Activated naive CD4-positive, alpha-beta T cell treated with anti-CD3 and anti-CD28 coated beads, Interleukin-2, amount 50 U/mL, for 24 hours (primary cell): ENCODE data around the gene ZHX3.
A peak's percentile ranks its signal among the peaks of the same experiment; 100 is the strongest.
"Not testable (repeated sequence)": the region's sequence is repeated elsewhere in the genome, so short reads cannot be mapped to it uniquely, and the experiment has no call there.

Source experiments
- H3K27ac Mint-ChIP-seq: one replicate; pipeline ENCODE4 v1.8.0; 2021; ENCODE audit warnings: mild to moderate bottlenecking, mixed read lengths
- H3K27me3 Mint-ChIP-seq: one replicate; pipeline ENCODE4 v1.8.0; 2021; ENCODE audit warnings: mixed read lengths
- H3K36me3 Mint-ChIP-seq: one replicate; pipeline ENCODE4 v1.8.0; 2021; ENCODE audit warnings: mixed read lengths
- H3K4me1 Mint-ChIP-seq: one replicate; pipeline ENCODE4 v1.8.0; 2021; ENCODE audit warnings: mixed read lengths
- H3K4me3 Mint-ChIP-seq: one replicate; pipeline ENCODE4 v1.8.0; 2021; ENCODE audit warnings: mild to moderate bottlenecking, mixed read lengths
- H3K9me3 Mint-ChIP-seq: one replicate; pipeline ENCODE4 v1.8.0; 2021; ENCODE audit warnings: mixed read lengths

Gene ZHX3

GRCh38 chr20:41138475-41139226, 178.9 kb downstream of the ZHX3 start:
- Mint-ChIP-seq H3K27me3 (no peaks in the 10 kb centered on the region), H3K4me1 (peaks cover 79% of the 10 kb centered on the region), H3K27ac (peak overlapping the region; percentile 100)

DNA sequence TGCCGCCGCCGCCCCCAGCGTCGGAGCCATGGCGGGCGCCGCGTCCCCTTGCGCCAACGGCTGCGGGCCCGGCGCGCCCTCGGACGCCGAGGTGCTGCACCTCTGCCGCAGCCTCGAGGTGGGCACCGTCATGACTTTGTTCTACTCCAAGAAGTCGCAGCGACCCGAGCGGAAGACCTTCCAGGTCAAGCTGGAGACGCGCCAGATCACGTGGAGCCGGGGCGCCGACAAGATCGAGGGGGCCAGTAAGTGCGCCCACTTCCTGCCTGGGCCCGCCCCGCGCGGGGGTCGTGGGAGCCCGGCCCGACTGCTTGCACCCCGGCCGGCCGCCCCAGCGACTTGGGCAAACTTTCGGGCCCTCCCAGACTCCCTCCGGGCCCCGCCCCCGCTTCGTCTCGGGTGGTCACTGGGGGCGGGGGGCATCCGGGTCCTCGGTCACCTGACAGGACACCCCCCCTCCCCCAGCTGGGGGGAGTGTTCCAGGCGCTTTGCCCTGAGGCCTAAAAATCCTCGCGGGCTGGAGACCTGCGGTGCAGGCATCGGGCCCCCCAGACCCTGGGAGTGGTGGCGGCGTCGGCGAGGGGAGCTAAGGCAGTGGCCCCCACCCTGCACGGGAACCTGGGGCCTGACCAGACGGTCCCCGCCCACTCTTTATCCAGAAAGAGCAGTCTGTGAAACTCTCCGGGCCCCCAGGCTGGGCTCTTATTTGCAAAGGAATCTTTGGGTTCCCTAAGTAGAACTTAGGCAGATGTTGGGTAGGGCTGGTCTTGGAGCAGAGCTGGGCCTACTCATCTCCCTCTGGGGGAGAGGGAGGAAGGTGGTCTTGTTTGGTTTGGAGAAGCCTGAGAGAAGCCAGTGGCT, 179.7 kb downstream of the ZHX3 start:
- Mint-ChIP-seq H3K36me3 (no peaks in the 10 kb centered on the region), H3K4me3 (peak overlapping the region; percentile 90), H3K27ac (peak overlapping the region; percentile 100), H3K27me3 (no peaks in the 10 kb centered on the region), H3K4me1 (peaks cover 75% of the 10 kb centered on the region), H3K9me3 (no peaks in the 10 kb centered on the region)

More at GRCh38 chr20:41138475-41139226, 178.9 kb downstream of the ZHX3 start:
- Mint-ChIP-seq H3K9me3 (no peaks in the 10 kb centered on the region), H3K36me3 (no peaks in the 10 kb centered on the region), H3K4me3 (peak overlapping the region; percentile 90)

DNA sequence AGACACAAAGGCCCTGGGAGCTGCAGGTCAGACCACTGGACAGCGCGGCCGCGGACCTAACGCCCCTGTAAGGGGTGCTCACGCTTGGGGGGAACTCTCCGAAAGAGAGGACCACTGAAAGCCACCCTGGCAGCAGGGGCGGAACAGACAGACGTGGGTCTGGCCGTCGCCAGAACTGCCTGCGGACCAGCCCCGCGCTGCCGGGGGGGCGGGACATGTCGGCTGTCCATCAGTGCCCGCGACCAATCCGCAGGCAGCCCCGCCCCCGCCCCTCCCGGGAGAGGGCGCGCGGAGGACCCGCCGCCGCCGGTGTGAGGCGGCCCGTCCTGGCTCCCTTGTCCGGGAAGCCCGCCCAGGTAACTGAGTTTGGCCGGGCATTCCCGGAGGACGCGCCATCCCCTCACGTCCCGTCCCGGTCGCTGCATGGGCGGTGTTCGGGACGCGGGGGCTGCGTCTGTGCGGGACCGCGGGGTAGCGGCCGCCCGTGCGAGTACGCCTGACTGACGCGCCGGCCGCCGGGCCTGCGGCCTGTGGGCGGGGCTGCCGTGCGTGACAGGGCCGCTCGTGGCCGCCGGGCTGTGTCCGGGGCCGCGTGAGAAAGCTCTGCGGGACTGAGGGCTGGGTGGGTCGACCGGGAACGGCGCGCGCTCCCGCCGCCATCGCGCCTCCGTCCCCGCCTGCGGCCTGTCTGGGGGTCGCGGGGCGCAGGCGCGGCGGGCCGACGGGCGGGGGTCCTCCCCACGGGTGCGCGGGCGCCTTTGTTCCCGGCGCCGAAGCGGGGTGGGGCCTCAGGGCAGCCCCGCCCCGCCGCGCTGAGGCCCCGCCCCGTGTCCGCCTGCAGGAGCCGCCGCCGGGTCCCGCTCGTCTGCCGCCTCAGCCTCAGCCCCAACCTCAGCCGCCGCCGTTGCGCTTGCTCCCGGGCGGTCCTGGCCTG, 180.6 kb downstream of the ZHX3 start, which contains the start of gene PLCG1:
TSS of gene PLCG1 (plus strand) at position 864 of the 934 bp plus-strand sequence. CDS start 99 bp downstream, outside the sequence.
- no peaks in the 10 kb centered on the region for H3K27me3 Mint-ChIP-seq
- no peaks in the 10 kb centered on the region for H3K36me3 Mint-ChIP-seq
- peak within 1 kb of the TSS; percentile 90 for H3K4me3 Mint-ChIP-seq
- peaks cover 66% of the 10 kb centered on the region for H3K4me1 Mint-ChIP-seq
- no peaks in the 10 kb centered on the region for H3K9me3 Mint-ChIP-seq
- H3K27ac Mint-ChIP-seq: peak within 1 kb of the TSS; percentile 100

DNA sequence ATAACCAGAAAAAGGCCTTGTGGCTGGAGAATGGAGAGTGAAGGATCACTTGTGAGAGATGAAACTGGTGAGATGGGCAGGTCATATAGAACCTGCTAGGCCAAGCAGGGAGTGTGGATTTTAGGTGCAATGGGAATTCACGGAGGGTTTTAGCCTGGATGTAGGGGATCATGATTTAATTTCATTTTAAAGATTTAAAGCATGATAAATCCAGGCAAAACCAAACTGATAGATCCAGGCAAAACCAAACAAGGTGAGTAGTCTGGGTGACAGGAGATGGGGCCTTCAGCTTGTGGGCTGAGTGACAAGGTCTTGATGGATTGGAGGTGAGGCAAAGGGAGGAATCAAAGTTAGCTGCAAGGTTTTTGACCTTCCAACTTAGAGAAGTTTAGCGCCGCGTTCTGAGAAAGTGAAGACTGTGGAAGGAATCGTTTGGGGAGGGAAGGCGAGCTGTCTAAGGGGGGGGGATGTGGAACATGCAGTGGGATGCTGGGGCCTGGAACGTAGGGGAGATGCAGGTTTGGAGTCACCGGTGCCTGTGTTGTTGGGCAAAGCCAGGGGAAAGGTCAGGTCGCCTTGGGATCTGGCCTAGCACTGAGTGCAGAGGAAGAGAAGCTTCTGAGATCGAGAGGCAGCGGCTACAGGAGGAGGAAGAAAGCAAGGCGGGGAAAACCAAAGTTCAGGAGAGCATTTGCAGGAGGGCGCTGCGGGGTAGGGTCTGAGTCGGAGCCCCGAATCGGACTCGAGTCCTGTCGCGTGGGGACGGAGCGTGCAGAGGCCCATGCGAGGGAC, 181.4 kb downstream of the ZHX3 start:
- Mint-ChIP-seq H3K4me3 (peak overlapping the region; percentile 89), H3K4me1 (peaks cover 57% of the 10 kb centered on the region), H3K27ac (peak overlapping the region; percentile 96), H3K36me3 (no peaks in the 10 kb centered on the region), H3K27me3 (no peaks in the 10 kb centered on the region), H3K9me3 (no peaks in the 10 kb centered on the region)

GRCh38 chr20:41135187-41135887, 182.2 kb downstream of the ZHX3 start:
- Mint-ChIP-seq H3K4me1 (peaks cover 50% of the 10 kb centered on the region), H3K27me3 (no peaks in the 10 kb centered on the region), H3K4me3 (peak overlapping the region; percentile 89), H3K36me3 (no peaks in the 10 kb centered on the region), H3K9me3 (no peaks in the 10 kb centered on the region), H3K27ac (peak overlapping the region; percentile 96)

GRCh38 chr20:41134362-41135186, 183.0 kb downstream of the ZHX3 start:
- Mint-ChIP-seq H3K27ac (no peak overlapping the region), H3K4me1 (peaks cover 42% of the 10 kb centered on the region), H3K27me3 (no peaks in the 10 kb centered on the region), H3K4me3 (no peak overlapping the region), H3K36me3 (no peaks in the 10 kb centered on the region), H3K9me3 (no peaks in the 10 kb centered on the region)

- Mint-ChIP-seq H3K27ac (peak overlapping the region; percentile 62), H3K4me1 (peaks cover 35% of the 10 kb centered on the region), H3K4me3 (no peak overlapping the region), H3K9me3 (no peaks in the 10 kb centered on the region), H3K27me3 (no peaks in the 10 kb centered on the region), H3K36me3 (no peaks in the 10 kb centered on the region)
Observed at GRCh38 chr20:41133709-41134361, 183.7 kb downstream of the ZHX3 start.

- not testable (repeated sequence) for H3K36me3 Mint-ChIP-seq, H3K27me3 Mint-ChIP-seq, H3K4me3 Mint-ChIP-seq, H3K27ac Mint-ChIP-seq, H3K9me3 Mint-ChIP-seq
- peaks cover 31% of the 10 kb centered on the region for H3K4me1 Mint-ChIP-seq
Observed at GRCh38 chr20:41132388-41132775, 185.1 kb downstream of the ZHX3 start.

- Mint-ChIP-seq H3K9me3 (no peaks in the 10 kb centered on the region), H3K27me3 (no peaks in the 10 kb centered on the region), H3K4me1 (peaks cover 31% of the 10 kb centered on the region), H3K36me3 (peaks cover 1% of the 10 kb centered on the region), H3K4me3 (no peak overlapping the region), H3K27ac (no peak overlapping the region)
Observed at GRCh38 chr20:41131594-41132387, 185.7 kb downstream of the ZHX3 start.
